Bronchial epithelial cell (primary cell): ENCODE measurements around the gene FIZ1. TPM values are rescaled to one million over a fixed set of nuclear protein-coding genes. Genes with fewer than 3 reads are reported as not detected.

Experiments used
- DNase-seq: peaks from one replicate; pipeline ENCODE4 v3.0.0-alpha.2; 2010; ENCODE audit warnings: low read depth
- FAIRE-seq: peaks from 2 replicates; lab custom pipeline; 2011; peaks lifted over from hg19 to GRCh38; lab: Jason Lieb, UNC
- H3K27me3 ChIP-seq: 2 replicates; pipeline ENCODE4 v1.5.1; 2011; ENCODE audit warnings: low read length; ENCODE audit not compliant: control insufficient read depth, insufficient read depth
- H3K36me3 ChIP-seq: 2 replicates; pipeline ENCODE4 v1.5.1; 2011; ENCODE audit warnings: low read length; ENCODE audit not compliant: control insufficient read depth, insufficient read depth
- H3K4me3 ChIP-seq: 2 replicates; pipeline ENCODE4 v1.5.1; 2011; ENCODE audit warnings: mild to moderate bottlenecking, low read depth, low read length, control low read depth
- total RNA-seq: library from RNA; depleted of rRNA; stranded (reverse); fragments of >200 nt; gene quantifications from 2 replicates; pipeline ENCODE4 v1.2.1, GENCODE V29; 2014
- TF ChIP-seq, protein P1 (sequence below): IDR thresholded peaks from 2 replicates; pipeline ENCODE4 v1.5.1; 2011; ENCODE audit warnings: mild to moderate bottlenecking, moderate library complexity, low read length, control low read depth, inconsistent platforms; ENCODE audit not compliant: insufficient read depth, severe bottlenecking

Gene FIZ1
- total RNA-seq, 1 donor from 2014 or later: 2.1 TPM

DNA sequence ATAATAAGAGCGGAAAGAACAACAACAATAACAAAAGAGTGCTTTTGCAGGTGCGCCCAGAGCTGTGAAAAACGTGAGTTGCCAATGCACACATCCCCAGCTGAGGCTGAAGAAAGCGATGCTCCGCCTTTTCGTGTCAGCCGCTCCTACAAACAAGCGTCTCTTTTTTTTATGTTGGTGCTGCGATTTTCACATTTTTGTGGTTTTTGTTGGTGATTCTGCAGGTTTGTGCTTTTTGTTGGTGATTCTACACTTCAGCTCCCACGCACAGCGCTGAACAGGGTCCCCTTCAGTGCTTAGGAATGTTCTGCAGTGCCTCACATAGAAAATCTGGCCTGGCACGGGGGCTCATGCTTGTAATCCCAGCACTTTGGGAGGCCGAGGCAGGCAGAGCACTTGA, 46.7 kb downstream of the FIZ1 start:
- no peak overlapping the region for H3K4me3 ChIP-seq
- FAIRE-seq (no peak), DNase-seq (peak; percentile 41)
- TF ChIP-seq, protein P1, sequence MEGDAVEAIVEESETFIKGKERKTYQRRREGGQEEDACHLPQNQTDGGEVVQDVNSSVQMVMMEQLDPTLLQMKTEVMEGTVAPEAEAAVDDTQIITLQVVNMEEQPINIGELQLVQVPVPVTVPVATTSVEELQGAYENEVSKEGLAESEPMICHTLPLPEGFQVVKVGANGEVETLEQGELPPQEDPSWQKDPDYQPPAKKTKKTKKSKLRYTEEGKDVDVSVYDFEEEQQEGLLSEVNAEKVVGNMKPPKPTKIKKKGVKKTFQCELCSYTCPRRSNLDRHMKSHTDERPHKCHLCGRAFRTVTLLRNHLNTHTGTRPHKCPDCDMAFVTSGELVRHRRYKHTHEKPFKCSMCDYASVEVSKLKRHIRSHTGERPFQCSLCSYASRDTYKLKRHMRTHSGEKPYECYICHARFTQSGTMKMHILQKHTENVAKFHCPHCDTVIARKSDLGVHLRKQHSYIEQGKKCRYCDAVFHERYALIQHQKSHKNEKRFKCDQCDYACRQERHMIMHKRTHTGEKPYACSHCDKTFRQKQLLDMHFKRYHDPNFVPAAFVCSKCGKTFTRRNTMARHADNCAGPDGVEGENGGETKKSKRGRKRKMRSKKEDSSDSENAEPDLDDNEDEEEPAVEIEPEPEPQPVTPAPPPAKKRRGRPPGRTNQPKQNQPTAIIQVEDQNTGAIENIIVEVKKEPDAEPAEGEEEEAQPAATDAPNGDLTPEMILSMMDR: no peak
- H3K27me3 ChIP-seq: no peaks in the 10 kb centered on the region
- no peaks in the 10 kb centered on the region for H3K36me3 ChIP-seq

DNA sequence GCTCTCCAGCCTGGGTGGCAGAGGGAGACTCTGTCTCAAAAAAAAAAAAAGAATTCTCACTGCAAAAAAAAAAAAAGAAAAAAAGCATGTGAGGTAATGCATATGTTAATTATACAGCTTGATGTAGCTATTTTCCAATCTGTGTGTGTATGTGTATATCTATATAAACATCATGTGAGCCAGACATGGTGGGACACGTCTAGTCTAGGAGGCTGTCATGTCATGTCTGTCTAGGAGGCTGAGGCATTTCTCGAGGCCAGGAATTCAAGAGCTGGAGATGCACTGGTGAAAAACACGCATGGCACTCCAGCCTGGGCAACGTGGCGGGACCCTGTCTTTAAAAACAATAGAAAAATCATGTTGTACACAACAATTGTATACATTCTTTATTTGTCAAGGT, 47.1 kb downstream of the FIZ1 start:
- TF ChIP-seq, protein P1: no peak
- Histone ChIP-seq H3K36me3 (no peaks in the 10 kb centered on the region), H3K27me3 (no peaks in the 10 kb centered on the region), H3K4me3 (no peak overlapping the region)
- DNase-seq (peak; percentile 61), FAIRE-seq (no peak)

DNA sequence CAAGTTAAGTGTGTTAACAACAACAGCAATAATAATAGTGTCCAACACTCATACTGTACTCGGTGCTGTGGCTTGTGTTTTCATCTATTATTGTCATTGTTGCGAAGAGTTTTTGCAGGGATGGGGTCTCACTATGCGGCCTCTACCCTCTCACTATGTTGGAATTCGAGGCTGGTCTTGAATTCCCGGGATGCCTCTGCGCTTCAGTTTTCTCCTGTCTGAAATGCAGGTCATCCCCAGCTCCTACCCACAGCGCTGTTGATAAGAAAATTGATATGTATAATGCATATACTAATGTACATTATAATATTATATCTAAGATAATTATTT, 49.0 kb downstream of the FIZ1 start:
- FAIRE-seq (no peak), DNase-seq (no peak)
- TF ChIP-seq, protein P1: no peak
- no peak overlapping the region for H3K4me3 ChIP-seq
- no peaks in the 10 kb centered on the region for H3K36me3 ChIP-seq
- no peaks in the 10 kb centered on the region for H3K27me3 ChIP-seq

DNA sequence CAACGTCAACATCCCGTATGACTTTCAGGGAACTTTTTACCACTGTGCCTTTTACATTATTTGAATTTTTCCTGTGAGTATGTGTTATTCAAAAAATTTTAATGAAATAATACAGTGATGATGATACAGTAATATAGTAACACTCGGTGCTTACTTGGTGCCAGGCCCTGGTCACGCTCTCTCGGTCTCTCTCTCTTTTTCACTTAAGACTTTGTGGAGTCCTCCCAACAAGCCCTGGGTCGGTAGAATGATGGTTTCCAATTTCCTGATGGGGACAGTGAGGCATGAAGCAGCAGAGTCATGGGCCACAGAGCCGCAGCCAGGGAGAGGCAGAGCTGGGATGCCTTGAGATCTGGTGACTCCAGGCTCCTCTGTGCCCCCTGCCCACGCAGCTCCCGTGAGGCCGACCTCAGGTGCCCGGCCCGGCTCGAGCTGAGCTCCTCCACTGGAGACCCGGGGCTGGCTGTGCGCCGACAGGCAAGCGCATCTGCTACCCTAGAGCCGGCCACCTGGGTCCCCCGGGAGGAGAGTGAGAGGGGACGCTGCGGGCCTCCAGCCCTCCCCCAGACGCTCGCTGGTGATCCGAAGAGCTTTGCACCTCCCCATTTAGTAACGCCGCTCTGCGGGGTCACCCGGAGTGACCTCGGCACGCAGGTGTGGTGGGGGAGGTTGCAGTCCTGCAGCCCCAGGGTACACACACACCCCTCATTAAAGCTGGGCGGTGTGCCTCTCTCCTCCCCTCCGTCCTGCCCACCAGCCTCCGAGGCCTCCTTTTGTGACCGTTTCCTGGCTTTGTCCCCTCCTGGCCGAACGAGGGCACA, 49.6 kb downstream of the FIZ1 start:
- Histone ChIP-seq H3K36me3 (no peaks in the 10 kb centered on the region), H3K27me3 (no peaks in the 10 kb centered on the region), H3K4me3 (no peak overlapping the region)
- TF ChIP-seq, protein P1: no peak
- DNase-seq (peak; percentile 88), FAIRE-seq (no peak)

DNA sequence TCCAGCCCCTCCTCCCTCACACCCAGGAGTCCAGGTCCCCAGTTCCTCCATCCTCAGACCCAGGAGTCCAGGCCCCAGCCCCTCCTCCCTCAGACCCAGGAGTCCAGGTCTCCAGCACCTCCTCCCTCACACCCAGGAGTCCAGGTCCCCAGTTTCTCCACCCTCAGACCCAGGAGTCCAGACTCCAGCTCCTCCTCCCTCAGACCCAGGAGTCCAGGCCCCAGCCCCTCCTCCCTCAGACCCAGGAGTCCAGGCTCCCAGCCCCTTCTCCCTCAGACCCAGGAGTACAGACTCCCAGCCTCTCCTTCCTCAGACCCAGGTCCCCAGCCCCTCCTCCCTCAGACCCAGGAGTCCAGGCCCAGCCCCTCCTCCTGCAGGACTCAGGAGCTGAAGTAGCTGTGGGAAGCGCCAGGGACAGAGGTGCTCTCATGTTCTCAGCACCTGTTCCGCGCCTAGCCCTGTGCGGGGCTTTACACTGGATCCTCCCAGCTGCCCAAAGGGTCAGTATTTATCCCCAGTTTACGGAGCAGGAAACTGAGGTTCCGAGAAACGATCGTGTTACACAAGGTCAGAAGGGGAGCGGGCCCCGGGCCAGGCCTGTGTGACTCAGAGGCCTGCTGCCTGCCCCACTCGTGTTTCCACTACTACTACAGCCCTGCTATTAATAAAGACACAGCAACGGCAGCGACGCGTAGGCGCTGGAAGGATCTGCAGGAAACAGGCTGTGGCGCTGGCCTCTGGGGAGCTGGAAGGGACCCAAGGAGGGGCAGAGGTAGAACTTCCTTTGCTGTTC, 52.3 kb downstream of the FIZ1 start:
- Histone ChIP-seq H3K4me3 (no peak overlapping the region), H3K36me3 (no peaks in the 10 kb centered on the region), H3K27me3 (no peaks in the 10 kb centered on the region)
- FAIRE-seq (no peak), DNase-seq (peak; percentile 59)
- TF ChIP-seq, protein P1: no peak
